KMS-11 (cell line): ENCODE measurements around the gene ZNRF2.

Experiments
- H2AFZ ChIP-seq: fragments of 200-600 bp; sonication (generic); 2 replicates; pipeline ENCODE4 v1.6.1; 2016; ENCODE audit warnings: antibody characterized with exemption, mixed run types, low read depth
- H3K27ac ChIP-seq: fragments of 200-600 bp; sonication (generic); 2 replicates; pipeline ENCODE4 v1.6.1; 2016; ENCODE audit warnings: mild to moderate bottlenecking, mixed run types
- H3K27me3 ChIP-seq: fragments of 200-600 bp; sonication (generic); 2 replicates; pipeline ENCODE4 v1.6.1; 2017; ENCODE audit warnings: mild to moderate bottlenecking, low read depth, mixed run types, moderate library complexity; ENCODE audit not compliant: insufficient read depth
- H3K36me3 ChIP-seq: fragments of 200-600 bp; sonication (generic); 2 replicates; pipeline ENCODE4 v1.6.1; 2017; ENCODE audit warnings: mild to moderate bottlenecking, mixed run types; ENCODE audit not compliant: insufficient read depth
- H3K4me1 ChIP-seq: fragments of 200-600 bp; sonication (generic); 2 replicates; pipeline ENCODE4 v1.6.1; 2016; ENCODE audit warnings: mild to moderate bottlenecking, low read depth, mixed run types; ENCODE audit not compliant: poor library complexity, severe bottlenecking
- H3K4me2 ChIP-seq: fragments of 200-600 bp; sonication (generic); 2 replicates; pipeline ENCODE4 v1.7.0; 2016; ENCODE audit warnings: mild to moderate bottlenecking, mixed run types
- H3K4me3 ChIP-seq: fragments of 200-600 bp; sonication (generic); IDR thresholded peaks from 2 replicates; pipeline ENCODE4 v1.6.1; 2017; ENCODE audit warnings: low read depth, low read length, mixed read lengths; ENCODE audit not compliant: insufficient read depth
- H3K79me2 ChIP-seq: fragments of 200-600 bp; sonication (generic); 2 replicates; pipeline ENCODE4 v1.6.1; 2016; ENCODE audit warnings: low read depth, mixed run types; ENCODE audit not compliant: insufficient read depth
- H3K9ac ChIP-seq: fragments of 200-600 bp; sonication (generic); 2 replicates; pipeline ENCODE4 v1.6.1; 2016; ENCODE audit warnings: mild to moderate bottlenecking, mixed run types
- H4K20me1 ChIP-seq: fragments of 200-600 bp; sonication (generic); 2 replicates; pipeline ENCODE4 v1.6.1; 2016; ENCODE audit warnings: mild to moderate bottlenecking, mixed run types; ENCODE audit not compliant: insufficient read depth
- TF ChIP-seq, protein P1 (sequence below): fragments of 200-600 bp; sonication (generic); conservative IDR thresholded peaks from 2 replicates; pipeline ENCODE4 v1.6.1; 2017; ENCODE audit warnings: low read depth, mild to moderate bottlenecking, antibody characterized with exemption, low read length, moderate library complexity, mixed read lengths

The ZNRF2 gene

GRCh38 chr7:30406664-30407425 lies 122.4 kb downstream of the ZNRF2 start:
- Histone ChIP-seq H3K27me3 (no peaks in the 10 kb centered on the region), H3K9ac (no peak overlapping the region), H3K36me3 (no peaks in the 10 kb centered on the region), H4K20me1 (no peaks in the 10 kb centered on the region), H3K27ac (no peak overlapping the region), H2AFZ (no peak overlapping the region), H3K79me2 (no peaks in the 10 kb centered on the region), H3K4me1 (peaks cover 2% of the 10 kb centered on the region), H3K4me2 (no peak overlapping the region), H3K4me3 (no peak overlapping the region)
- TF ChIP-seq, protein P1, sequence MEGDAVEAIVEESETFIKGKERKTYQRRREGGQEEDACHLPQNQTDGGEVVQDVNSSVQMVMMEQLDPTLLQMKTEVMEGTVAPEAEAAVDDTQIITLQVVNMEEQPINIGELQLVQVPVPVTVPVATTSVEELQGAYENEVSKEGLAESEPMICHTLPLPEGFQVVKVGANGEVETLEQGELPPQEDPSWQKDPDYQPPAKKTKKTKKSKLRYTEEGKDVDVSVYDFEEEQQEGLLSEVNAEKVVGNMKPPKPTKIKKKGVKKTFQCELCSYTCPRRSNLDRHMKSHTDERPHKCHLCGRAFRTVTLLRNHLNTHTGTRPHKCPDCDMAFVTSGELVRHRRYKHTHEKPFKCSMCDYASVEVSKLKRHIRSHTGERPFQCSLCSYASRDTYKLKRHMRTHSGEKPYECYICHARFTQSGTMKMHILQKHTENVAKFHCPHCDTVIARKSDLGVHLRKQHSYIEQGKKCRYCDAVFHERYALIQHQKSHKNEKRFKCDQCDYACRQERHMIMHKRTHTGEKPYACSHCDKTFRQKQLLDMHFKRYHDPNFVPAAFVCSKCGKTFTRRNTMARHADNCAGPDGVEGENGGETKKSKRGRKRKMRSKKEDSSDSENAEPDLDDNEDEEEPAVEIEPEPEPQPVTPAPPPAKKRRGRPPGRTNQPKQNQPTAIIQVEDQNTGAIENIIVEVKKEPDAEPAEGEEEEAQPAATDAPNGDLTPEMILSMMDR, result no peak

GRCh38 chr7:30411173-30411572 lies 126.8 kb downstream of the ZNRF2 start:
- H3K4me1 ChIP-seq, result no peaks in the 10 kb centered on the region
- H3K79me2 ChIP-seq, result no peaks in the 10 kb centered on the region
- H3K4me3 ChIP-seq, result no peak overlapping the region
- H3K27ac ChIP-seq, result no peak overlapping the region
- no peaks in the 10 kb centered on the region for H4K20me1 ChIP-seq
- TF ChIP-seq, protein P1, result no peak
- H3K9ac ChIP-seq, result no peak overlapping the region
- H3K27me3 ChIP-seq, result no peaks in the 10 kb centered on the region
- no peak overlapping the region for H3K4me2 ChIP-seq
- H3K36me3 ChIP-seq, result no peaks in the 10 kb centered on the region
- no peak overlapping the region for H2AFZ ChIP-seq

GRCh38 chr7:30411897-30412296 lies 127.5 kb downstream of the ZNRF2 start:
- TF ChIP-seq, protein P1, result no peak
- Histone ChIP-seq H2AFZ (no peak overlapping the region), H3K36me3 (no peaks in the 10 kb centered on the region), H4K20me1 (no peaks in the 10 kb centered on the region), H3K27me3 (no peaks in the 10 kb centered on the region), H3K4me3 (no peak overlapping the region), H3K4me1 (no peaks in the 10 kb centered on the region), H3K4me2 (no peak overlapping the region), H3K27ac (no peak overlapping the region), H3K79me2 (no peaks in the 10 kb centered on the region), H3K9ac (no peak overlapping the region)

DNA sequence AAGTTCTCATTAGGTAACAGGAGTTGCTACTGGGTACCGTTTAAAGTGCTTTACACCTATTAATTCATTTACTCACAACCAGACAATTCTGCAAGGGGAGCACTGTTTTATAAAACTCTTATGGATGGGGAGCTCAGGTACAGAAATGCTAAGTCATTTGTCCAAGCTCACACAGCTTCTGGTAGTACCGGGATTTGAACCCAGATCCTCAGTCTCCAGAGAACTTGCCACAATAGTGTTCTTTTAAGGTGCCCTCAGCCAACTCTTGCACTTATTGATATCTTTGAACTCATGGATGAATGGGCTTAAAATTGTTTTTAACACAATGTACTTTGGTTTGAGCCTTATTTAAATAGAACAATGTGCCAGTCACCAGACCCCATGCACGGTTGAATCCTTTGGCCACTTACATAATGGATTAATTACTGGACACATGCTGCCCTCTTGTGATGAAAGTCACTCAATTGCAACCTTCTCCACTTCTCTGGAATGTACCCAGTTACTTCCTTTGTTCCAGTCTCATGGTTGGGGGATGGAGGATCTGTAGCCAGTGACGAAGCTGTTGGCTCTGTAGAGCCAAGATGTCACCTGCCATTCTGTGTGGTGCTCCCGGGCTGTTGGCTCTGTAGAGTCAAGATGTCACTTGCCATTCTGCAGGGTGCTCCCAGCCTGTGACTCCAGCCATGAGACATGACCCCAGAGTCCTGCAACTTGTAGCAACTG lies 128.5 kb downstream of the ZNRF2 start:
- H3K4me1 ChIP-seq, result no peaks in the 10 kb centered on the region
- no peaks in the 10 kb centered on the region for H3K36me3 ChIP-seq
- H3K27ac ChIP-seq, result no peak overlapping the region
- no peaks in the 10 kb centered on the region for H3K27me3 ChIP-seq
- H4K20me1 ChIP-seq, result no peaks in the 10 kb centered on the region
- H3K9ac ChIP-seq, result no peak overlapping the region
- TF ChIP-seq, protein P1, result peak; percentile 90
- no peak overlapping the region for H3K4me2 ChIP-seq
- H3K4me3 ChIP-seq, result no peak overlapping the region
- no peak overlapping the region for H2AFZ ChIP-seq
- H3K79me2 ChIP-seq, result no peaks in the 10 kb centered on the region
